GM12878 (cell line): Measurements from ENCODE around the gene TEX2. TPM values are rescaled to one million over a fixed set of nuclear protein-coding genes. Genes with fewer than 3 reads are reported as not detected.

Experiments
- ASH2L ChIP-seq: fragments of 300-600, 200-600 bp; sonication (generic); IDR thresholded peaks from 2 replicates; pipeline ENCODE4 v1.6.1; 2017; ENCODE audit warnings: low read depth, mild to moderate bottlenecking, borderline replicate concordance
- BRCA1 ChIP-seq: IDR thresholded peaks from 2 replicates; pipeline ENCODE4 v1.6.1; 2011; ENCODE audit warnings: low read depth, low read length, improper control_type of control experiment
- CREM ChIP-seq: IDR thresholded peaks from 2 replicates; pipeline ENCODE4 v1.6.1; 2014; ENCODE audit warnings: antibody characterized with exemption, low read depth
- ELK1 ChIP-seq: IDR thresholded peaks from 2 replicates; pipeline ENCODE4 v1.6.1; 2012; ENCODE audit warnings: low read depth, low read length, improper control_type of control experiment
- EZH2 ChIP-seq: IDR thresholded peaks from 2 replicates; pipeline ENCODE4 v1.6.1; 2012; ENCODE audit warnings: low read depth, mild to moderate bottlenecking, control low read depth, inconsistent platforms, low read length, borderline replicate concordance; ENCODE audit not compliant: control insufficient read depth
- HDAC6 ChIP-seq: fragments of 200-600 bp; sonication (generic); IDR thresholded peaks from one replicate; pipeline ENCODE4 v1.8.0; 2017; ENCODE audit warnings: antibody characterized with exemption; ENCODE audit not compliant: unreplicated experiment
- IRF4 ChIP-seq: IDR thresholded peaks from 2 replicates; pipeline ENCODE4 v1.6.1; 2011; ENCODE audit warnings: low read depth, low read length
- KLF5 ChIP-seq: fragments of 450-650 bp; IDR thresholded peaks from 2 replicates; pipeline ENCODE4 v1.6.1; 2014; ENCODE audit warnings: mild to moderate bottlenecking; ENCODE audit not compliant: partially characterized antibody
- NR2C1 ChIP-seq: fragments of 450-650 bp; IDR thresholded peaks from 2 replicates; pipeline ENCODE4 v1.6.1; 2017; ENCODE audit warnings: antibody characterized with exemption, mild to moderate bottlenecking, moderate library complexity
- RB1 ChIP-seq: fragments of 450-650 bp; formaldehyde crosslinking; IDR thresholded peaks from 2 replicates; pipeline ENCODE4 v1.6.1; 2017; ENCODE audit warnings: mild to moderate bottlenecking, borderline replicate concordance
- REST ChIP-seq: IDR thresholded peaks from 2 replicates; pipeline ENCODE4 v1.6.1; 2012; ENCODE audit warnings: mild to moderate bottlenecking, low read depth, low read length
- RUNX3 ChIP-seq: IDR thresholded peaks from 2 replicates; pipeline ENCODE4 v1.6.1; 2012; ENCODE audit warnings: low read length, inconsistent platforms
- SMAD5 ChIP-seq: IDR thresholded peaks from 2 replicates; pipeline ENCODE4 v1.6.1; 2016; ENCODE audit warnings: antibody characterized with exemption, low read depth
- YBX1 ChIP-seq: fragments of 450-650 bp; IDR thresholded peaks from 2 replicates; pipeline ENCODE4 v1.6.1; 2016; ENCODE audit warnings: antibody characterized with exemption
- ZBTB11 ChIP-seq: fragments of 450-650 bp; formaldehyde crosslinking; IDR thresholded peaks from 2 replicates; pipeline ENCODE4 v1.5.0; 2022; ENCODE audit warnings: mild to moderate bottlenecking, missing genetic modification characterization
- ZNF24 ChIP-seq: fragments of 450-650 bp; IDR thresholded peaks from 2 replicates; pipeline ENCODE4 v1.6.1; 2017; ENCODE audit warnings: antibody characterized with exemption, mild to moderate bottlenecking
- polyA plus RNA-seq, 11 experiments: library from polyadenylated mRNA; depleted of rRNA in 4 of 11; unstranded in 6 of 11; stranded (reverse) in 5 of 11; fragments of >200 nt; fragmentation: Nextera tagmentation in 4 of 11; fragmentation: Illumina TruSeq in 1 of 11; extraction: Ambion mirVana in 4 of 11; extraction: Trizol in 1 of 11; gene quantifications; 1 replicate in 1 of 11; 2 replicates in 10 of 11; pipeline versions ENCODE4 v1.2.1 to v1.2.3, GENCODE V29; 2011 to 2016; ENCODE audit warnings: inconsistent platforms in 2 of 11, missing spikeins in 2 of 11, low read depth in 1 of 11
- total RNA-seq, 4 experiments: library from RNA; depleted of rRNA in 3 of 4; stranded (reverse); fragments of >200 nt in 3 of 4; fragmentation: Illumina TruSeq in 1 of 4; extraction: Trizol in 1 of 4; gene quantifications; 2 replicates each; pipeline versions ENCODE4 v1.2.1 to v1.2.3, GENCODE V29; 2013 to 2021
- TF ChIP-seq, protein P1 (sequence below): fragments of 450-650 bp; IDR thresholded peaks from 2 replicates; pipeline ENCODE4 v1.6.1; 2017; ENCODE audit warnings: mild to moderate bottlenecking, moderate library complexity

TEX2 gene
- total and polyA plus RNA-seq, 10 of the 15 experiments (the other 5 are each of a cell fraction or from before 2014, with no cell fraction given), result 3.8 to 19.9 (median 15.8) TPM

DNA sequence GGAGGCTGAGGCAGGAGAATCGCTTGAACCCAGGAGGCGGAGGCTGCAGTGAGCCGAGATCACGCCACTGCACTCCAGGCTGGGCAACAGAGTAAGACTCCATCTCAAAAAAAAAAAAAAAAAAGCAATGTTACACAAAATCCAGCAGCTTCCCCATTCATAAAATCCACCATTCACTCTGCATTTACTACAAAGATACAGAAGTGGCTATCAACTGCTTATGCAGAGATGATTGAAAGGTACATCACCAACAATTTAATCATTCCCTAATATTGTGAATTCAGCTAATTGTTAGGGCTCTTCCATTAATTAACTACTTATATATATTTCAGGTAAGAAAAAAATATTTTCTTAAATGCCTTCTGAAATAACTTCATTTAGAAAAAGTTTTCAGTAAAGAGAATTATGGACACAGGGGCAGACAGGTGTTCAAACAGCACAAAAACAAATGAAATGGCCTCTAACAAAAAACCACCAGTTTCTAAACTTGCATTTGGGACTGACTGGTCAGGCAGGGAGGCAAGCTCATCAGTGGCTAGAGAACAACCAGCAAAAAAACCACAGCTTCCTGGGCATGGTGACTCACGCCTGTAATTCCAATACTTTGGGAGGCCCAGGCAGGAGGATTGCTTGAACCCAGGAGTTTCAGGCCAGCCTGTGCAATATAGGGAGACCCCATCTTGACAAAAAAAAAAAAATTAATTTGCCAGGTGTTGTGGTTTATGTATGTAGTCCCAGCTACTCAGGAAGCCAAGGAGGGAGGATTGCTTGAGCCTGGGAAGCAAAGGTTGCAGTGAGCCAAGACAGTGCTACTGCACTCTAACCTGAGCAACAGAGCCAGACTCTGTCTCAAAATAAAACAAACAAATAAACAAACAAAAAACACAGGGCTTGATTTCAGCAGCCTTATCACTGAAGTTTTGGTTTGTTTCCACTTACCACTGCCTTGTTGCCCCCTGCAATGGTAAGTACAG is 159.4 kb downstream of the TEX2 start (continued):
- TF ChIP-seq, protein P1, sequence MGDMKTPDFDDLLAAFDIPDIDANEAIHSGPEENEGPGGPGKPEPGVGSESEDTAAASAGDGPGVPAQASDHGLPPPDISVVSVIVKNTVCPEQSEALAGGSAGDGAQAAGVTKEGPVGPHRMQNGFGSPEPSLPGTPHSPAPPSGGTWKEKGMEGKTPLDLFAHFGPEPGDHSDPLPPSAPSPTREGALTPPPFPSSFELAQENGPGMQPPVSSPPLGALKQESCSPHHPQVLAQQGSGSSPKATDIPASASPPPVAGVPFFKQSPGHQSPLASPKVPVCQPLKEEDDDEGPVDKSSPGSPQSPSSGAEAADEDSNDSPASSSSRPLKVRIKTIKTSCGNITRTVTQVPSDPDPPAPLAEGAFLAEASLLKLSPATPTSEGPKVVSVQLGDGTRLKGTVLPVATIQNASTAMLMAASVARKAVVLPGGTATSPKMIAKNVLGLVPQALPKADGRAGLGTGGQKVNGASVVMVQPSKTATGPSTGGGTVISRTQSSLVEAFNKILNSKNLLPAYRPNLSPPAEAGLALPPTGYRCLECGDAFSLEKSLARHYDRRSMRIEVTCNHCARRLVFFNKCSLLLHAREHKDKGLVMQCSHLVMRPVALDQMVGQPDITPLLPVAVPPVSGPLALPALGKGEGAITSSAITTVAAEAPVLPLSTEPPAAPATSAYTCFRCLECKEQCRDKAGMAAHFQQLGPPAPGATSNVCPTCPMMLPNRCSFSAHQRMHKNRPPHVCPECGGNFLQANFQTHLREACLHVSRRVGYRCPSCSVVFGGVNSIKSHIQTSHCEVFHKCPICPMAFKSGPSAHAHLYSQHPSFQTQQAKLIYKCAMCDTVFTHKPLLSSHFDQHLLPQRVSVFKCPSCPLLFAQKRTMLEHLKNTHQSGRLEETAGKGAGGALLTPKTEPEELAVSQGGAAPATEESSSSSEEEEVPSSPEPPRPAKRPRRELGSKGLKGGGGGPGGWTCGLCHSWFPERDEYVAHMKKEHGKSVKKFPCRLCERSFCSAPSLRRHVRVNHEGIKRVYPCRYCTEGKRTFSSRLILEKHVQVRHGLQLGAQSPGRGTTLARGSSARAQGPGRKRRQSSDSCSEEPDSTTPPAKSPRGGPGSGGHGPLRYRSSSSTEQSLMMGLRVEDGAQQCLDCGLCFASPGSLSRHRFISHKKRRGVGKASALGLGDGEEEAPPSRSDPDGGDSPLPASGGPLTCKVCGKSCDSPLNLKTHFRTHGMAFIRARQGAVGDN, result no peak
- no peak for TF ChIP-seq REST
- 0 out of 2 replicates have a peak, but pooled peaks have one; percentile 18 for TF ChIP-seq IRF4
- no peak for TF ChIP-seq ASH2L
- no peak for TF ChIP-seq KLF5
- TF ChIP-seq EZH2, result no peak
- TF ChIP-seq NR2C1, result no peak
- TF ChIP-seq RB1, result no peak
- TF ChIP-seq YBX1, result no peak
- TF ChIP-seq SMAD5, result no peak
- TF ChIP-seq HDAC6, result no peak
- no peak for TF ChIP-seq BRCA1
- no peak for TF ChIP-seq ZBTB11 (CRISPR knock-in tag)
- TF ChIP-seq CREM, result peak; percentile 6; the same call in 1 of the 2 replicates
- no peak for TF ChIP-seq ZNF24
- no peak for TF ChIP-seq ELK1
- TF ChIP-seq RUNX3, result peak; percentile 95
